ENCODE data around the gene CSTF3.

CSTF3 gene

DNA sequence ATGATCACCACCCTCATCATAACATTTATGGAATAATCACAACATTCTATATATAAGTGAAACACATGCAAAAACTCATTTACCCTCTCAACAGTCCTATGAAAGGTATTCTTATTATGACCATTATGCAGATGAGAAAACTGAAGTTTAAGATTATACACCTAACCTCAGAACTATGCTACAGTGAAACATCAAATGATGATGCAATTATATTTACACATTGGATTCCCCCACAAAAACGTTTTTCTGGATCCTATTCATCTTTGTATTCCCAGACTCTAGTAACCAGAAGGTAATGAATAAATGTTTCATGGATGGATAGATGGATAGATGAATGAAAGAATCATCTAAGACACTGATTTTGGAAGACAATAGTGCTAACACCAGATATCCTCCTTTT, 67.1 kb downstream of the CSTF3 start:
- TF ChIP-seq, protein P1, sequence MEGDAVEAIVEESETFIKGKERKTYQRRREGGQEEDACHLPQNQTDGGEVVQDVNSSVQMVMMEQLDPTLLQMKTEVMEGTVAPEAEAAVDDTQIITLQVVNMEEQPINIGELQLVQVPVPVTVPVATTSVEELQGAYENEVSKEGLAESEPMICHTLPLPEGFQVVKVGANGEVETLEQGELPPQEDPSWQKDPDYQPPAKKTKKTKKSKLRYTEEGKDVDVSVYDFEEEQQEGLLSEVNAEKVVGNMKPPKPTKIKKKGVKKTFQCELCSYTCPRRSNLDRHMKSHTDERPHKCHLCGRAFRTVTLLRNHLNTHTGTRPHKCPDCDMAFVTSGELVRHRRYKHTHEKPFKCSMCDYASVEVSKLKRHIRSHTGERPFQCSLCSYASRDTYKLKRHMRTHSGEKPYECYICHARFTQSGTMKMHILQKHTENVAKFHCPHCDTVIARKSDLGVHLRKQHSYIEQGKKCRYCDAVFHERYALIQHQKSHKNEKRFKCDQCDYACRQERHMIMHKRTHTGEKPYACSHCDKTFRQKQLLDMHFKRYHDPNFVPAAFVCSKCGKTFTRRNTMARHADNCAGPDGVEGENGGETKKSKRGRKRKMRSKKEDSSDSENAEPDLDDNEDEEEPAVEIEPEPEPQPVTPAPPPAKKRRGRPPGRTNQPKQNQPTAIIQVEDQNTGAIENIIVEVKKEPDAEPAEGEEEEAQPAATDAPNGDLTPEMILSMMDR (IDR thresholded peaks at IDR 0.05; ENCODE audit: low read depth, low read length) = no peak
- in situ Hi-C loops (cut with HindIII; ENCODE audit: low sequenced_read_pairs) = no loop called here
- no peak overlapping the region for H3K4me3 ChIP-seq (ENCODE audit: low read depth, low read length)
- no peak for DNase-seq (ENCODE audit: low read depth, low spot score)

DNA sequence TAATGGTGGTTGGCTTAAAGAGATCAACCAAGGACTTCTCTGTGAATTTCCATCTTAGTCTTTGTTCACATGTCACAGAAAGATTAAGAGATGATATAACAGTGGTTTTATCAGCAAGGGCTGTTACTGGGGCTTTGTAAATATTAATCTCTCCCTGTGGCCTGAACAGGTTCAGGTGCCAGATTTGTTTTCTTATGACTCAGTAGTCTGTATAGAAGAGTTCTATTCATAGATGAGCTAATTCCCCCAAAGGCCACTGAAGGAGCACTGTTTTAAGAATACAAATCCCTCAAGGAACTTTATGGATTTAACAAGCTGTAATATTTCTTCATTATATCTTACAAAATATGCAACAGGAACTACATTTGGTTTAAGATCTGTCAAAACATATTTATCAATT, 71.5 kb downstream of the CSTF3 start:
- in situ Hi-C loops (cut with HindIII; ENCODE audit: low sequenced_read_pairs) = no loop called here
- peak; percentile 6 for DNase-seq (ENCODE audit: low read depth, low spot score)
- TF ChIP-seq, protein P1 (IDR thresholded peaks at IDR 0.05; ENCODE audit: low read depth, low read length) = no peak
- H3K4me3 ChIP-seq (ENCODE audit: low read depth, low read length) = no peak overlapping the region

DNA sequence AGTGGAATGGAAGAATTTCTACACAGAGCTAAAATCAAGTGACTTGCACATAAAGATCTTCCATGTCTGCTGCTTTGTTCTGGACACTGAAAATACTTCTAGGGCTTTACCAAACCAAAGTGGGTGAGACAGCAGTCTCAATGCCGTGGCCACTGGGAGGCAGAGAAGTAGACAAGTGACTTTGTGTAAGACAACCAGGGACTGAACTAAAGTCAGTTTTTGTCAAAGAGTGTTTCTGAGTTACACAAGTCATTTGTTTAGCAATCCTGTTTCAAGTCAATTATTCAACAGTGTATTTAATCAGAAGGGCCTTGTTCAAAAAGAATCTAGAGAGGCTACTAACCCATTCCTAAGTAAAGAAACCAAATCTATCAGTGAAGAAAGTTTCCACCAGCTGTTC, 75.3 kb downstream of the CSTF3 start:
- H3K4me3 ChIP-seq (ENCODE audit: low read depth, low read length) = no peak overlapping the region
- TF ChIP-seq, protein P1 (IDR thresholded peaks at IDR 0.05; ENCODE audit: low read depth, low read length) = no peak
- in situ Hi-C loops (cut with HindIII; ENCODE audit: low sequenced_read_pairs) = no loop called here
- DNase-seq (ENCODE audit: low read depth, low spot score) = no peak

DNA sequence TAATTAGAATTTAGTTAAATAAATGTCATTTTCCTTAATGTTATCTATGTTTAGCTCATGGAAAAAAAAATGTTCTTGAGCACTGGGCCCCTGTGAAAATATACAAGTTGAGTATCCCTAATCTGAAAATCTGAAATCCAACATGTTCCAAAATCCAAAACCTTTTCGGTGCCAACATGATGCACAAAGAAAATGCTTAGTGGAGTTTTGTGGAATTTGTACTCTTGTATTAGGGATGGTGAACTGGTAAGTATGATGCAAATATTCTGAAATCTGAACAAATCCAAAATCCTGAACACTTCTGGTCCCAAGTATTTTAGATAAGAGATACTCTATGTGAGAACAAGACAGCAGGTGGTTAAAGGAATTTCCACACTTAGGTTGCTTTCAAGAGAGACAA, 77.4 kb downstream of the CSTF3 start:
- TF ChIP-seq, protein P1 (IDR thresholded peaks at IDR 0.05; ENCODE audit: low read depth, low read length) = no peak
- no peak for DNase-seq (ENCODE audit: low read depth, low spot score)
- H3K4me3 ChIP-seq (ENCODE audit: low read depth, low read length) = no peak overlapping the region
- in situ Hi-C loops (cut with HindIII; ENCODE audit: low sequenced_read_pairs) = no loop called here

DNA sequence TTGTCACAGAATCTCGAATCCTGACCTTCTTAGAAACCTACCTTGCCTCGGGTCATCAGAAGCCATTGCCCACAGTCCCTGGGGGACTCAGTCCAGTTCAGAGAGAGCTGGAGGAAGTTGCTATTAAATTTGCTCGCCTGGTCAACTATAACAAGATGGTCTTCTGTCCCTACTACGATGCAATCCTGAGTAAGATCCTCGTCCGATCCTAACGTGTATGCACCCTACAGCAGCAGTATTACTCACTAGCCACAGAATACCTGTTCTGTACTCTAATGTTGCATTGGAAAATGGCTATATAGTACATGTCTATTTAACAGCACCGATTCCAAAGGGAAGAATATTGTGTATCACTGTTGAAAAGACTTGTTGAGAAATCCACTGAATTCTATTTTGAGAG, 88.8 kb downstream of the CSTF3 start:
- TF ChIP-seq, protein P1 (IDR thresholded peaks at IDR 0.05; ENCODE audit: low read depth, low read length) = no peak
- DNase-seq (ENCODE audit: low read depth, low spot score) = no peak
- in situ Hi-C loops (cut with HindIII; ENCODE audit: low sequenced_read_pairs) = no loop called here

DNA sequence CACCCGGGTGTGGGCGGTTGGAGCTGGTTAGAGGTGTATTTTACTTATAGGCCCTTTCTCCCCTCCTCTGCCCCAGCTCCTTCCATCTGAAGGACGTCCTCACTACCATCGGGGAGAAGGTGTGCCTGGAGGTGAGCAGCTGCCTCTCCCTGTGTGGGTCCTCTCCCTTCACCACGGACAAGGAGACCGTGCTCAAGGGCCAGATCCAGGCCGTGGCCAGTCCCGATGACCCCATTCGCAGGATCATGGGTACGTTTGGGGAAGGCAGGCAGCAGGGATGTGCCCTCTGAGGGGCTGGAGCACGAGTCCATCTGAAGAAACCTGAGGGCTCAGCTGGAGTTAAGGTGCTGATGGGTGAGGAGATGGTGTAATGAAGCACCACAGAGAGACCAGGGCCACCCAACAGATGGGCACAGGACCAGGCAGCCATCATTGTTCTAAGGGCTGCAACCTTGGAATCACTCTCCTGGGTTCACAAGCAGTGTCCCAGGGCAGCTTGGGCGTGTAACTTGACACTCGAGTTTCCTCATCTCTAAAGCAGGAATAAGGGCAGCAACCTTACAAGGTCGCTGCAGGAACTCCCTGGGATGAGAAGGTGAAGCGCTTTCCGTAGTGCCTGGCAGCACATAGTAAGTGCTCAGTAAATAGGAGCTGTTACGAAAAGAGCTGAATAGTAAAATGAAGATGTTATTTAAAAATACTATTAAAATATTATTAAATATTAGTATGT, 92.5 kb downstream of the CSTF3 start:
- in situ Hi-C loops (cut with HindIII; ENCODE audit: low sequenced_read_pairs) = no loop called here
- H3K4me3 ChIP-seq (ENCODE audit: low read depth, low read length) = no peak overlapping the region
- no peak for DNase-seq (ENCODE audit: low read depth, low spot score)
- TF ChIP-seq, protein P1 (IDR thresholded peaks at IDR 0.05; ENCODE audit: low read depth, low read length) = no peak

More for the DNA sequence above, 88.8 kb downstream of the CSTF3 start:
- no peak overlapping the region for H3K4me3 ChIP-seq (ENCODE audit: low read depth, low read length)
